HepG2 (cell line): ENCODE measurements around the gene IQCK. TPM values are rescaled to one million over a fixed set of nuclear protein-coding genes. Genes with fewer than 3 reads are reported as not detected.

Experiments
- ATAC-seq: fragments of 200-7000 bp; cut with Tn5 transposase; 3 replicates; pipeline ENCODE4 v1.9.1; 2020; ENCODE audit warnings: mild to moderate bottlenecking, moderate library complexity
- BruUV-seq: library from RNA; stranded (reverse); fragments of 400-500 nt; replicated peaks from 2 replicates; lab custom pipeline; 2021; lab: Mats Ljungman, UMichigan
- CTCF ChIA-PET: fragments of 300-600 bp; formaldehyde crosslinking; extraction: SDS; loops from one replicate; lab custom pipeline; 2021; ENCODE audit warnings: low total read pairs, inconsistent platforms, low intra/inter-chr PET ratio; lab: Yijun Ruan, JAX
- POLR2A ChIA-PET: fragments of 350-600 bp; sonication (Branson Sonifier 250); formaldehyde crosslinking; loops from one replicate; lab custom pipeline; 2020; ENCODE audit warnings: antibody characterized with exemption, inconsistent platforms; lab: Yijun Ruan, JAX
- DNase-seq: peaks from one replicate; pipeline ENCODE4 v3.0.0-alpha.2; 2015; ENCODE audit warnings: low spot score
- FAIRE-seq: peaks from 3 replicates; lab custom pipeline; 2011; peaks lifted over from hg19 to GRCh38; lab: Jason Lieb, UNC
- H2AFZ ChIP-seq: one replicate; pipeline ENCODE4 v1.6.1; 2011; ENCODE audit warnings: low read length, inconsistent platforms
- H3K27ac ChIP-seq: fragments of 300-600 bp; 3 replicates; pipeline ENCODE4 v1.8.0; 2011; ENCODE audit warnings: mixed run types, mild to moderate bottlenecking, mixed read lengths, low read length, inconsistent platforms; ENCODE audit not compliant: insufficient read depth; ENCODE audit errors: extremely low read length
- H3K27me3 ChIP-seq, 2 experiments: fragments of 200-600 bp in 1 of 2; 2 replicates in 1 of 2; 3 replicates in 1 of 2; pipeline versions ENCODE4 v1.6.0 to v1.8.0; 2011; ENCODE audit warnings: low read length in 2 of 2, mild to moderate bottlenecking in 2 of 2, moderate library complexity in 2 of 2, inconsistent platforms in 1 of 2; ENCODE audit not compliant: insufficient read depth in 2 of 2, control insufficient read depth in 1 of 2
- H3K36me3 ChIP-seq, 2 experiments: fragments of 200-600 bp in 1 of 2; replicated peaks in 1 of 2; 2 replicates in 1 of 2; 3 replicates in 1 of 2; pipeline versions ENCODE4 v1.5.1 to v1.8.0; 2011; ENCODE audit warnings: low read length in 2 of 2, inconsistent platforms in 1 of 2; ENCODE audit not compliant: insufficient read depth in 2 of 2, control insufficient read depth in 1 of 2
- H3K4me1 ChIP-seq: 2 replicates; pipeline ENCODE4 v1.5.1; 2012; ENCODE audit warnings: low read length, inconsistent platforms; ENCODE audit not compliant: insufficient read depth
- H3K4me2 ChIP-seq: 2 replicates; pipeline ENCODE4 v1.6.0; 2011; ENCODE audit warnings: low read depth, low read length, inconsistent platforms
- H3K4me3 ChIP-seq, 3 experiments: fragments of 200-600 bp in 1 of 3; sonication (generic), shearing (Covaris generic) in 1 of 3; replicated peaks in 1 of 3; 2 replicates each; pipeline ENCODE4 v1.5.1; 2011 to 2016; ENCODE audit warnings: low read length in 3 of 3, inconsistent platforms in 2 of 3, low read depth in 2 of 3, mild to moderate bottlenecking in 2 of 3, control low read depth in 1 of 3, mixed read lengths in 1 of 3; ENCODE audit not compliant: insufficient read depth in 1 of 3
- H3K79me2 ChIP-seq: one replicate; pipeline ENCODE4 v1.6.1; 2011; ENCODE audit warnings: low read length, inconsistent platforms; ENCODE audit not compliant: insufficient read depth
- H3K9ac ChIP-seq: 2 replicates; pipeline ENCODE4 v1.6.0; 2011; ENCODE audit warnings: mild to moderate bottlenecking, low read depth, low read length, inconsistent platforms; ENCODE audit not compliant: insufficient read depth
- H3K9me3 ChIP-seq: 2 replicates; pipeline ENCODE4 v1.5.1; 2012; ENCODE audit warnings: mild to moderate bottlenecking, low read length
- H4K20me1 ChIP-seq: 2 replicates; pipeline ENCODE4 v1.6.0; 2011; ENCODE audit warnings: inconsistent platforms, mild to moderate bottlenecking, low read length, moderate library complexity; ENCODE audit not compliant: insufficient read depth
- ATF7 ChIP-seq, 2 experiments: fragments of 450-650 bp in 1 of 2; sonication (generic) in 1 of 2; formaldehyde crosslinking in 1 of 2; IDR thresholded peaks; 2 replicates each; pipeline versions ENCODE4 v1.4.0 to v1.6.1; 2016 to 2020; ENCODE audit warnings: antibody characterized with exemption in 1 of 2, mild to moderate bottlenecking in 1 of 2, missing genetic modification reagents in 1 of 2
- DR1 ChIP-seq: sonication (generic); formaldehyde crosslinking; IDR thresholded peaks from 2 replicates; pipeline ENCODE4 v1.8.0; 2021; ENCODE audit warnings: mild to moderate bottlenecking, missing genetic modification reagents, inconsistent platforms
- NFE2 ChIP-seq: sonication (generic); formaldehyde crosslinking; IDR thresholded peaks from 2 replicates; pipeline ENCODE4 v1.4.0; 2020; ENCODE audit warnings: missing genetic modification reagents
- TFDP1 ChIP-seq: IDR thresholded peaks from 2 replicates; pipeline ENCODE4 v1.6.1; 2016; ENCODE audit warnings: missing compliant biosample characterization, missing genetic modification reagents, borderline replicate concordance
- ZNF317 ChIP-seq: sonication (generic); formaldehyde crosslinking; IDR thresholded peaks from 2 replicates; pipeline ENCODE4 v1.5.0; 2020; ENCODE audit warnings: mild to moderate bottlenecking, missing genetic modification reagents
- ZNF598 ChIP-seq: sonication (generic); formaldehyde crosslinking; IDR thresholded peaks from 2 replicates; pipeline ENCODE4 v1.5.1; 2020; ENCODE audit warnings: mild to moderate bottlenecking, missing genetic modification reagents, borderline replicate concordance
- ZNF629 ChIP-seq: sonication (generic); formaldehyde crosslinking; conservative IDR thresholded peaks from 2 replicates; pipeline ENCODE4 v1.5.0; 2020; ENCODE audit warnings: missing genetic modification reagents
- ZNF780A ChIP-seq: sonication (generic); formaldehyde crosslinking; IDR thresholded peaks from 2 replicates; pipeline ENCODE4 v1.8.0; 2022; ENCODE audit warnings: mild to moderate bottlenecking, missing genetic modification reagents, moderate library complexity
- WGBS: methylation state at CpG from one replicate; pipeline ENCODE4 v1.1.6; 2017; ENCODE audit warnings: low lambda C conversion rate; 5-methylcytosine and 5-hydroxymethylcytosine counted together
- in situ Hi-C: cut with HindIII; loops from 2 replicates; pipeline ENCODE4 v1.10.0; 2017; ENCODE audit warnings: low pct_unique_long_range_greater_than_20kb; ENCODE audit not compliant: extremely low pct_ligation_motif_present
- intact Hi-C: fragments of 100-400 bp; cut with micrococcal nuclease; formaldehyde crosslinking; loops from one replicate; pipeline ENCODE4 v1.10.0; 2022; ENCODE audit not compliant: unreplicated experiment
- polyA plus RNA-seq, 8 experiments: library from polyadenylated mRNA; depleted of rRNA in 3 of 8; stranded (reverse) in 7 of 8; unstranded in 1 of 8; fragments of >200 nt; fragmentation: Illumina TruSeq in 4 of 8; extraction: Trizol in 4 of 8; gene quantifications; 2 replicates each; pipeline versions ENCODE4 v1.2.1 to v1.2.3, GENCODE V29; 2011 to 2016; ENCODE audit warnings: low read depth in 4 of 8, missing spikeins in 1 of 8, mixed read lengths in 1 of 8; ENCODE audit not compliant: insufficient read depth in 1 of 8
- total RNA-seq, 5 experiments: library from RNA; depleted of rRNA; stranded (reverse); fragments of >200 nt; fragmentation: Illumina TruSeq; extraction: Trizol; gene quantifications; 2 replicates each; pipeline ENCODE4 v1.2.3, GENCODE V29; 2016; ENCODE audit warnings: low read depth in 1 of 5

The IQCK gene
- total and polyA plus RNA-seq, 2 of the 13 experiments (the other 11 are each of a cell fraction or from before 2014, with no cell fraction given): 5.1 to 7.3 TPM

GRCh38 chr16:19776147-19776546 lies 58.1 kb downstream of the IQCK start:
- in situ Hi-C loops (no loop called here), intact Hi-C loops (no loop called here)
- ChIA-PET POLR2A (no interaction called here), CTCF (no interaction called here)
- no peaks in the 10 kb centered on the region for H3K79me2 ChIP-seq
- H3K4me1 ChIP-seq: no peaks in the 10 kb centered on the region
- H3K36me3 ChIP-seq: no peaks in the 10 kb centered on the region
- no peak for FAIRE-seq
- no peaks in the 10 kb centered on the region for H3K9me3 ChIP-seq
- no peaks in the 10 kb centered on the region for H4K20me1 ChIP-seq
- ATAC-seq: no peak
- DNase-seq: no peak
- H2AFZ ChIP-seq: no peak overlapping the region
- WGBS: 95% methylated on average over 3 of the region's 3 CpGs
- no peak for TF ChIP-seq TFDP1 (CRISPR knock-in tag)
- TF ChIP-seq NFE2 (CRISPR knock-in tag): no peak
- TF ChIP-seq DR1 (CRISPR knock-in tag): no peak
- no peak for TF ChIP-seq ZNF317 (CRISPR knock-in tag)
- TF ChIP-seq ZNF598 (CRISPR knock-in tag): no peak
- no peak for TF ChIP-seq ZNF629 (CRISPR knock-in tag)
- no peak overlapping the region for H3K9ac ChIP-seq
- H3K4me2 ChIP-seq: no peak overlapping the region
- no peaks in the 10 kb centered on the region for H3K27me3 ChIP-seq
- no TSS peak for BruUV-seq
- H3K4me3 ChIP-seq: no peak overlapping the region
- H3K27ac ChIP-seq: no peak overlapping the region

- WGBS: 80% methylated on average over 12 of the region's 12 CpGs
- in situ Hi-C loops: no loop called here
These were observed 58.5 kb downstream of the IQCK start for GRCh38 chr16:19776565-19776964.

More at GRCh38 chr16:19776565-19776964, 58.5 kb downstream of the IQCK start:
- CTCF ChIA-PET: no interaction called here
- FAIRE-seq: no peak
- Histone ChIP-seq H3K9me3 (no peaks in the 10 kb centered on the region), H4K20me1 (no peaks in the 10 kb centered on the region), H3K27ac (no peak overlapping the region), H3K9ac (no peak overlapping the region), H3K36me3 (no peaks in the 10 kb centered on the region), H3K4me3 (no peak overlapping the region), H3K79me2 (no peaks in the 10 kb centered on the region), H3K4me2 (no peak overlapping the region), H3K4me1 (peaks cover under 1% of the 10 kb centered on the region; the same call in 1 of the 2 replicates), H3K27me3 (no peaks in the 10 kb centered on the region), H2AFZ (no peak overlapping the region)
- BruUV-seq: no TSS peak
- no peak for ATAC-seq
- DNase-seq: no peak
- intact Hi-C loops: no loop called here
- peak; percentile 73 for TF ChIP-seq ATF7 (IDR thresholded peaks at IDR 0.05)
- TF ChIP-seq ATF7 (CRISPR knock-in tag; IDR thresholded peaks at IDR 0.05): no peak
- TF ChIP-seq ZNF780A (CRISPR knock-in tag): no peak
- POLR2A ChIA-PET: no interaction called here
